Endothelial cell (in vitro differentiated cells): ENCODE results near the gene CALR. TPM values are rescaled to one million over a fixed set of nuclear protein-coding genes. Genes with fewer than 3 reads are reported as not detected.
"Not testable (repeated sequence)": the region's sequence is repeated elsewhere in the genome, so short reads cannot be mapped to it uniquely, and the experiment has no call there.

Source experiments
- DNase-seq: peaks from one replicate; pipeline ENCODE4 v3.0.0; 2021; ENCODE audit warnings: low spot score
- H3K27ac Mint-ChIP-seq: one replicate; pipeline ENCODE4 v1.8.0; 2021; ENCODE audit warnings: mixed read lengths, inconsistent platforms; ENCODE audit not compliant: unreplicated experiment
- H3K27me3 Mint-ChIP-seq: one replicate; pipeline ENCODE4 v1.8.0; 2021; ENCODE audit warnings: mild to moderate bottlenecking, moderate library complexity, mixed read lengths, inconsistent platforms; ENCODE audit not compliant: unreplicated experiment
- H3K36me3 Mint-ChIP-seq: one replicate; pipeline ENCODE4 v1.8.0; 2021; ENCODE audit warnings: mild to moderate bottlenecking, low read depth, mixed read lengths, inconsistent platforms; ENCODE audit not compliant: unreplicated experiment
- H3K4me1 Mint-ChIP-seq: one replicate; pipeline ENCODE4 v1.8.0; 2021; ENCODE audit warnings: mild to moderate bottlenecking, mixed read lengths, inconsistent platforms; ENCODE audit not compliant: unreplicated experiment
- H3K4me3 Mint-ChIP-seq: one replicate; pipeline ENCODE4 v1.8.0; 2021; ENCODE audit warnings: mild to moderate bottlenecking, mixed read lengths, inconsistent platforms; ENCODE audit not compliant: unreplicated experiment
- H3K9me3 Mint-ChIP-seq: one replicate; pipeline ENCODE4 v1.8.0; 2021; ENCODE audit warnings: mixed read lengths, inconsistent platforms; ENCODE audit not compliant: unreplicated experiment
- CTCF ChIP-seq: fragments of 200-600 bp; sonication (generic); IDR thresholded peaks from one replicate; pipeline ENCODE4 v1.5.0; 2021; ENCODE audit warnings: antibody characterized with exemption; ENCODE audit not compliant: unreplicated experiment
- total RNA-seq: library from RNA; stranded (reverse); fragmentation: NEBNext Ultra II Directional; extraction: Animal tissue kit (Norgen Biotek cat#: 25700); gene quantifications from one replicate; pipeline ENCODE4 v1.2.1, GENCODE V29; 2021; ENCODE audit not compliant: unreplicated experiment

Gene CALR
- total RNA-seq, 1 donor from 2014 or later, result 963 TPM

- no peak overlapping the region for H3K4me3 Mint-ChIP-seq
- no peaks in the 10 kb centered on the region for H3K36me3 Mint-ChIP-seq
- peaks cover 16% of the 10 kb centered on the region for H3K4me1 Mint-ChIP-seq
- no peak for DNase-seq
- no peaks in the 10 kb centered on the region for H3K9me3 Mint-ChIP-seq
- H3K27ac Mint-ChIP-seq, result no peak overlapping the region
- peaks cover 5% of the 10 kb centered on the region for H3K27me3 Mint-ChIP-seq
- TF ChIP-seq CTCF, result no peak
Observed at GRCh38 chr19:12913851-12914690, 24.3 kb upstream of the CALR start.

DNA sequence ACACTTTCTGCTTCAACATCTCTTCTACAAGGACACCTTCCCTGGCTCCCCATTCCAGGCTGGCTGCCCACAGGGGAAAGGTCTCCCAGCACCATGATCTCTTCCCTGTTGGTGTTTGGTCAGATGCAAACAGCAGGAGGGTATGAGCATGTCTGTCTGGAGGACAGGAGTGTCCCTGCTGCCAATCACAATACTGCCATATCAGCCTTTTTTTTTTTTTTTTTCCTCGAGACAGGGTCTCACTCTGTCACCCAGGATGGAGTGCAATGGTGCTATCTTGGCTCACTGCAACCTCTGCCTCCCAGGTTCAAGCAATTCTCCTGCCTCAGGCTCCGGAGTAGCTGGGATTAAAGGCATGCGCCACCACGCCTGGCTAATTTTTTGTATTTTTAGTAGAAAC lies 22.5 kb upstream of the CALR start:
- not testable (repeated sequence) for H3K27me3 Mint-ChIP-seq, H3K27ac Mint-ChIP-seq, H3K4me3 Mint-ChIP-seq, H3K9me3 Mint-ChIP-seq, DNase-seq, H3K36me3 Mint-ChIP-seq
- H3K4me1 Mint-ChIP-seq, result peaks cover 16% of the 10 kb centered on the region

GRCh38 chr19:12918253-12918652 lies 20.2 kb upstream of the CALR start:
- peaks cover 10% of the 10 kb centered on the region for H3K27me3 Mint-ChIP-seq
- H3K36me3 Mint-ChIP-seq, result peaks cover 6% of the 10 kb centered on the region
- DNase-seq, result no peak
- H3K4me3 Mint-ChIP-seq, result peak overlapping the region; percentile 37
- H3K4me1 Mint-ChIP-seq, result peaks cover 10% of the 10 kb centered on the region
- no peak overlapping the region for H3K27ac Mint-ChIP-seq
- H3K9me3 Mint-ChIP-seq, result no peaks in the 10 kb centered on the region
- TF ChIP-seq CTCF, result no peak

DNA sequence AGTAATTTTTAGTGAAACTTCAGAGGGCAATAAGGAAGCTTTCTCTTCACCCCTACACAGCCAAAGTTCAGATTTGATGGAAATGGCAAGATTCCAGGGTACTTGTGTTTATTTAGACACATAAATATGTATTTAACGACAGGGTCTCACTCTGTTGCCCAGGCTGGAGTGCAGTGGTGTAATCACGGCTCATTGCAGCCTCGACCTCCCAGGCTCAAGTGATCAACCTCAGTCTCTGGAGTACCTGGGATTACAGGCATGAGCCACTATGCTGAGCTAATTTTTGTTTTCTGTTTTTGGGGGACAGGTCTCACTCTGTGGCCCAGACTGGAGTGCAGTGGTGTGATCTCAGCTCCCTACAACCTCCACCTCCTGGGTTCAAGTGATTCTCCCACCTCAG lies 17.4 kb upstream of the CALR start:
- no peak overlapping the region for H3K27ac Mint-ChIP-seq
- peaks cover 22% of the 10 kb centered on the region for H3K36me3 Mint-ChIP-seq
- no peaks in the 10 kb centered on the region for H3K4me1 Mint-ChIP-seq
- no peak for TF ChIP-seq CTCF
- H3K9me3 Mint-ChIP-seq, result no peaks in the 10 kb centered on the region
- DNase-seq, result no peak
- H3K4me3 Mint-ChIP-seq, result no peak overlapping the region
- peaks cover 9% of the 10 kb centered on the region for H3K27me3 Mint-ChIP-seq

DNA sequence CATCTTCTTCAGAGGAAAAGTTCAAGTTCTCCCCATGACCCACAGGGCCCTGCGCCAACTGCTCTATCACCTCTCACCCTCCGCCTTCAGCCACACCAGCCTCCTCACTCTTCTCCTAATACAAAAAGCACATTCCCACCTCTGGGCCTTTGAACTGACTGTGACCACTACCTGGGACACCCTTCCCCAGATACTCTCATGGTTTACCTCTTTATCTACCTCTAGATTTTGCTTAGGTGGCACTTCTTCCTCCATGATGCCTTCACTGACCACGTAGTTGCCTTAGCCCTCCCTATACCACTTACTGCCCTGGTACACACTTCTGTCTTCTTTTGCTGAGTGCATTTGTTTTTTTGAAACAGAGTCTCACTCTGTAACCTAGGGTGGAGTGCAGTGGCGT lies 15.4 kb upstream of the CALR start:
- no peaks in the 10 kb centered on the region for H3K9me3 Mint-ChIP-seq
- H3K27ac Mint-ChIP-seq, result peak overlapping the region; percentile 17
- H3K27me3 Mint-ChIP-seq, result peaks cover 11% of the 10 kb centered on the region
- TF ChIP-seq CTCF, result no peak
- peak overlapping the region; percentile 83 for H3K4me3 Mint-ChIP-seq
- H3K4me1 Mint-ChIP-seq, result no peaks in the 10 kb centered on the region
- no peak for DNase-seq
- H3K36me3 Mint-ChIP-seq, result peaks cover 31% of the 10 kb centered on the region
